HG02610 (cell line): ENCODE data around the gene FAM117A.
"Not testable (repeated sequence)": the region's sequence is repeated elsewhere in the genome, so short reads cannot be mapped to it uniquely, and the experiment has no call there.

Source experiments
- ATAC-seq: cut with Tn5 transposase; IDR thresholded peaks from one replicate; pipeline ENCODE4 v1.9.1; 2021; ENCODE audit warnings: mild to moderate bottlenecking, moderate library complexity; ENCODE audit not compliant: unreplicated experiment

The FAM117A gene

GRCh38 chr17:49741692-49742076 is 22.2 kb downstream of the FAM117A start:
- no peak for ATAC-seq

GRCh38 chr17:49741009-49741691 is 22.8 kb downstream of the FAM117A start:
- ATAC-seq: no peak

DNA sequence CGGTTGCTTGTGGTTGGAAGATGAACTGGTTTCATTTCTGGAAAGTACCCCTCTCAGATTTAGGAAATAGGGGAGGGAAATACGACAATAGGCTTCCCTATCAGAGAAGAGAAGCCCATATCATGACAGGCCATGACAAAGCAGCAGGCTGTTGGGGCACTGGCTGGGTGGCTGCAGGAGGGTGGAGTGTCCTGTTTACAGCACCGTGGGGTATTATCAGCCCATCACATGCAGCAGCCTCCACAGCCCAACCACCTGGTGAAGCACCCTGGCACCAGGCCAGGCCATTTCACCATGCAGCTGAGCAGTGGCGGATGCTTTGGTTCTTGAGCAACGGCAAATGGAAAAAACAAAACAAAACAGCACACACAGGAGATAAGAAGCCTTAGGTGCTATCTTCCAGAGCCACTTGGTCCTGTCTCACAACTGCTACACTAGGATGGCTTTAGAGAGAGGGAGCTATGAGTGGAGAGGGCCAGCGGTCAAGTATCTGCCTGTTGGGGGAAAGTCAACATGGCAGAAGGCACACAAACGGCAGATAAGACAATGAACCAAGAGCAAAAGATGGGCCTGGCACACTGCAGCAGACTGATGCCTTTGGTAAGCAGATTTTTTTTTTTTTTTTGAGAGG is 24.2 kb downstream of the FAM117A start:
- peak; percentile 53 for ATAC-seq

DNA sequence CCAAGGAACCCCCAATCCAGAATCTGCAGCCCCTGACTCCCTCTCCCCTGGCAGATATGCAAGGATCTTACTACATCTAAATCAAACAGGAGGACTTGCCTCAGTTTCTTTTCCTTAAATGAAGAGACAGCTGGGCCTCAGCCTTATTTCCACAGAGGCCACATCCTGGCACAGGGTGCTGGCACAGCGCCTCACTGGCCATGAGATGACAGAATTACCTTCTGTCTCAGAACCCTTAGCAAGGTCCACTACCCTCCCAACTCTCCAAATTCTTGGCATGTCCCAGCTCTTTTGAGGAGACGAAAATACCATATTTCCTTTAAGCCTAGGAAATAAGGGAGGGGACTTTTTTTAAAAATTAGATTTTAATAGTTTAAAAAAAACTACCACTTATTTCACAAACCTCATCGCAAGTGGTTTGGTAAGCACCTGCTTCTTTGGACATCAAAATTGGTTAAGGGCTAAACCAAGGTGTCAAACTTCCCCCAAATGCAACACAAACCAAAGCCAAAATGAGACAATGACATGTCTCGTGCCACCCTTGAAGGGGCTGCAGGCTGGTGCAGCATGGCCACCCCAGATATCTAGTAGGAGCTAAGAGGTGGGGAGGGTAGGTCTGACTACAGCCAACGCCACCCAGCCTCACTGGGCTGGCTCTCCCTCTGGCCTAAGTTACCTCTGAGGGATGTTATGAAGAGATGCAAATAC is 25.3 kb downstream of the FAM117A start:
- no peak for ATAC-seq

- ATAC-seq: no peak
Measured at GRCh38 chr17:49734515-49735490, 29.1 kb downstream of the FAM117A start.

DNA sequence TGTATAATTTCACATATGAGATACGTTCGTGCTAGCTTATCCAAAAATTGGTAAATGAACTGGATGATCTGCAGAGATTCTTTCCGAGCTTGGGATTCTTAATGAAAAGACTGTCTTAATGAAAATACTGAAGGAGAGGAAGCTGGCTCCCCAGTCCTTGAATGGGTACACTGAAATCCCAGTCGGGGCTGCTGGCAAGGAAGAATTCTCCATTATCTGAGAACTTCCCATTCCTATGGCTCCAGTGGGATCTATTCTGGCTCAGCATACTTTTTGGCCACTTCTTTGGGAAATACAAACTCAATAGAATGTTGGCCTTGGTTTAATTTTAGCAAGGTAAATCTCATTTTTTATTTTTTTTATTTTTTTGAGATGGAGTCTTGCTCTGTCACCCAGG is 32.5 kb downstream of the FAM117A start:
- no peak for ATAC-seq

GRCh38 chr17:49730785-49731434 is 33.0 kb downstream of the FAM117A start:
- no peak for ATAC-seq

- no peak for ATAC-seq
Measured at GRCh38 chr17:49730078-49730784, 33.7 kb downstream of the FAM117A start.

DNA sequence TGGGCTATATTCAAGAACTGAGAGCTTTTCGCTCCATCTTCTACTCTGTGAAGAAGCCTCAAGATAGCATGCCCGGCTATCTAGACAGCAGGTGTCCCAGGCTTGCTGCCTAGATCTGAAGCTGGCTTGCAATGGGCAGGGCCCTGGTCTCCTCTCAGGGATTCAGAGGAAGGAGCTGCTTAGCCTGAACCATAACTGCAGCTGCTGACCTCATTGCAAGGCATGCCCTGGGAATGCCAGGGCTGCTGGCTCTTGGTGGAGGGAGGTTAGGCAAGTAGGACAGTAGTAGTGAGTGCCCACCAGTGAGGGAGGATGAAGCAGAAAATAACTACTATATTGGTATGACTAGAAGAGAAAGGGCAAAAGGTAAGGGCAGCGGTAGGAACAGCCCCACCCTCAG is 34.9 kb downstream of the FAM117A start:
- no peak for ATAC-seq

DNA sequence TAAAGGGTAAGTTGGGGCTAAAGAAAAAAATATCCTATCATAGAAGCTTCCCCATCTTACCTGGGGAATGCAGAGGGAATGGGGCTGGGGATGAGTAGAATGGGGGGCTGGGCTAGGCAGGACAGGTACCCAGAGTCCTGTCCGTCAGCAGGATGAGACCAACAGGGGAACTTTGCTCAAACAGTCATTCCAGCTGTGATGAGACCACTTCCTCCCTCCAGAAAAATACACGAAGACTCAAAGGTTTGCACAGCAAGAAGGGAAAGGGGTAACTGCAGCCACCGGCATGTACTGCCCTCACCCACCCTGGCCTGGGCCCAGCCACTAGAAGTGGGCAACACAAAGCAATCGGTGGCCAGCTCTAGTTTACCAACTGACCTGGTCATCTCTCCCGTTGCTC is 35.5 kb downstream of the FAM117A start:
- ATAC-seq: no peak

DNA sequence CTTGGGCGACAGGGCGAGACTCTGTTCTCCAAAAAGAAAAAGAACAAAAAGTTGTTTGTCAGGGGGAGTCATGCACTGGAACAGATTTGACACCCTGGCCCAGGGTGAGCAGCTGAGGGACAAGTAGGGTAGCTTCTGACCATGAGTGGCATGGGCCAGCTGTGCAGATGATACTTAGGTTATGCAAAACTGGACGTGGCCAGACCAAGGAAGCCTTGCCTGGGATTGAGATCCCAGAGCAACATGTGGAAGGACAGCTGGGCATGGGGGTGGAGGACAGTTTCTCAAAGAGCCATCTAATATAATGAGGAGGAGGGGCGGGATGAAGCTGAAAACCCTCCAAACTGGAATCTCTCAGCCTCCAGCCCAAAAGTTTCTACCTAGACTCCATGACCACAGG is 36.6 kb downstream of the FAM117A start:
- no peak for ATAC-seq

GRCh38 chr17:49725452-49726130 is 38.3 kb downstream of the FAM117A start:
- ATAC-seq: no peak

DNA sequence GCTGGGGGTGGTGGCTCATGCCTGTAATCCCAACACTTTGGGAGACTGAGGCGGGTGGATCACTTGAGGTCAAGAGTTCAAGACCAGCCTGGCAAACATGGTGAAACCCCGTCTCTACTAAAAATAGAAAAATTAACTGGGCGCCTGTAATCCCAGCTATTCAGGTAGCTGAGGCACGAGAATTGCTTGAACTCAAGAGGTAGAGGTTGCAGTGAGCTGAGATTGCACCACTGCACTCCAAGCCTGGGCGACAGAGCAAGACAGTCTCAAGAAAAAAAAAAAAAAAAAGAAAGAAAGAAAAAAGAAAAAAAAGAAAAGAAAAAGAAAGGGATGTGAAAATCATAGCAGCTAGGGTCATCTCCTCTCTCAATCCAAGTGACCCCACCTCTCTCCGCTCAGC is 39.4 kb downstream of the FAM117A start:
- not testable (repeated sequence) for ATAC-seq

- ATAC-seq: no peak
Measured at GRCh38 chr17:49723423-49723822, 40.5 kb downstream of the FAM117A start.

GRCh38 chr17:49722066-49722465 is 41.9 kb downstream of the FAM117A start:
- no peak for ATAC-seq

GRCh38 chr17:49717371-49717861 is 46.5 kb downstream of the FAM117A start:
- ATAC-seq: peak; percentile 39

- ATAC-seq: peak; percentile 16
Measured at GRCh38 chr17:49716668-49717364, 47.1 kb downstream of the FAM117A start.

GRCh38 chr17:49715717-49716279 is 48.1 kb downstream of the FAM117A start:
- no peak for ATAC-seq
